Keratinocyte (primary cell): ENCODE data around the gene C2orf80. TPM values are rescaled to one million over a fixed set of nuclear protein-coding genes. Genes with fewer than 3 reads are reported as not detected.
"Not testable (repeated sequence)": the region's sequence is repeated elsewhere in the genome, so short reads cannot be mapped to it uniquely, and the experiment has no call there.

ENCODE experiments used
- DNase-seq: peaks from one replicate; pipeline ENCODE4 v3.0.0-alpha.2; 2011; ENCODE audit warnings: low read depth, missing footprints, low spot score
- FAIRE-seq: peaks from 2 replicates; lab custom pipeline; 2011; peaks lifted over from hg19 to GRCh38; lab: Jason Lieb, UNC
- H2AFZ ChIP-seq: 2 replicates; pipeline ENCODE4 v1.6.0; 2012; ENCODE audit warnings: low read length, control low read depth, inconsistent platforms; ENCODE audit not compliant: control insufficient read depth
- H3K27ac ChIP-seq: 2 replicates; pipeline ENCODE4 v1.5.1; 2011; ENCODE audit warnings: low read length; ENCODE audit not compliant: control insufficient read depth, insufficient read depth
- H3K27me3 ChIP-seq: 3 replicates; pipeline ENCODE4 v1.6.0; 2011; ENCODE audit warnings: low read length; ENCODE audit not compliant: control insufficient read depth, insufficient read depth; ENCODE audit errors: extremely low read depth
- H3K36me3 ChIP-seq, 2 experiments: 2 replicates in 1 of 2; 3 replicates in 1 of 2; pipeline ENCODE4 v1.5.1; 2011; ENCODE audit warnings: low read length in 2 of 2, mild to moderate bottlenecking in 1 of 2; ENCODE audit not compliant: control insufficient read depth in 2 of 2, insufficient read depth in 2 of 2; ENCODE audit errors: extremely low read depth in 1 of 2
- H3K4me1 ChIP-seq: 3 replicates; pipeline ENCODE4 v1.5.1; 2011; ENCODE audit warnings: low read length; ENCODE audit not compliant: control insufficient read depth, insufficient read depth; ENCODE audit errors: extremely low read depth
- H3K4me2 ChIP-seq: 3 replicates; pipeline ENCODE4 v1.6.0; 2011; ENCODE audit warnings: low read depth, low read length; ENCODE audit not compliant: control insufficient read depth, insufficient read depth; ENCODE audit errors: extremely low read depth
- H3K4me3 ChIP-seq, 3 experiments: fragments of 200-600 bp in 1 of 3; sonication (generic) in 1 of 3; 2 replicates in 2 of 3; 3 replicates in 1 of 3; pipeline ENCODE4 v1.5.1; 2011 to 2016; ENCODE audit warnings: low read length in 3 of 3, mild to moderate bottlenecking in 3 of 3, control low read depth in 2 of 3, inconsistent platforms in 1 of 3, low read depth in 1 of 3, mixed read lengths in 1 of 3, mixed run types in 1 of 3, moderate library complexity in 1 of 3; ENCODE audit not compliant: control insufficient read depth in 2 of 3, insufficient read depth in 2 of 3; ENCODE audit errors: extremely low read depth in 1 of 3
- H3K79me2 ChIP-seq: 2 replicates; pipeline ENCODE4 v1.6.0; 2012; ENCODE audit warnings: low read length; ENCODE audit not compliant: control insufficient read depth, insufficient read depth
- H3K9ac ChIP-seq: 3 replicates; pipeline ENCODE4 v1.6.0; 2011; ENCODE audit warnings: low read length; ENCODE audit not compliant: control insufficient read depth, insufficient read depth; ENCODE audit errors: extremely low read depth
- H3K9me1 ChIP-seq: 3 replicates; pipeline ENCODE4 v1.6.0; 2011; ENCODE audit warnings: low read length; ENCODE audit not compliant: control insufficient read depth, insufficient read depth; ENCODE audit errors: extremely low read depth
- H3K9me3 ChIP-seq: 2 replicates; pipeline ENCODE4 v1.5.1; 2012; ENCODE audit warnings: low read depth, low read length; ENCODE audit not compliant: control insufficient read depth
- H4K20me1 ChIP-seq: 3 replicates; pipeline ENCODE4 v1.6.0; 2011; ENCODE audit warnings: low read length; ENCODE audit not compliant: control insufficient read depth, insufficient read depth; ENCODE audit errors: extremely low read depth
- EZH2 ChIP-seq: IDR thresholded peaks from one replicate; pipeline ENCODE4 v1.6.1; 2012; ENCODE audit warnings: inconsistent platforms, mild to moderate bottlenecking, low read length, moderate library complexity
- dilution Hi-C: fragments of 300-500 bp; cut with MboI; formaldehyde crosslinking; loops from one replicate; pipeline ENCODE4 v1.7.0; 2020; ENCODE audit warnings: low sequenced_read_pairs; ENCODE audit not compliant: extremely low pct_ligation_motif_present
- polyA plus RNA-seq, 5 experiments: library from polyadenylated mRNA; depleted of rRNA in 3 of 5; stranded (reverse) in 3 of 5; stranded (forward) in 1 of 5; unstranded in 1 of 5; fragments of >200 nt; gene quantifications; 1 replicate in 1 of 5; 2 replicates in 3 of 5; 3 replicates in 1 of 5; pipeline versions ENCODE4 v1.2.1 to v1.2.3, GENCODE V29; 2011 to 2012; ENCODE audit warnings: missing spikeins in 2 of 5, low read depth in 1 of 5, low replicate concordance in 1 of 5
- TF ChIP-seq, protein P1 (sequence below), 3 experiments: IDR thresholded peaks in 1 of 3; conservative IDR thresholded peaks in 1 of 3; optimal IDR thresholded peaks in 1 of 3; 2 replicates in 2 of 3; 3 replicates in 1 of 3; pipeline versions ENCODE3 to v1.5.1; 2011; ENCODE audit warnings: low read length in 3 of 3, mild to moderate bottlenecking in 3 of 3, moderate library complexity in 2 of 3, control low read depth in 1 of 3, inconsistent platforms in 1 of 3; ENCODE audit not compliant: insufficient read depth in 2 of 3; ENCODE audit errors: extremely low read depth in 1 of 3

Gene C2orf80
- polyA plus RNA-seq, 1 donor (not counting 4 experiments of a cell fraction or from before 2014, with no cell fraction given) = not detected

- no peak for TF ChIP-seq EZH2
- TF ChIP-seq, protein P1, sequence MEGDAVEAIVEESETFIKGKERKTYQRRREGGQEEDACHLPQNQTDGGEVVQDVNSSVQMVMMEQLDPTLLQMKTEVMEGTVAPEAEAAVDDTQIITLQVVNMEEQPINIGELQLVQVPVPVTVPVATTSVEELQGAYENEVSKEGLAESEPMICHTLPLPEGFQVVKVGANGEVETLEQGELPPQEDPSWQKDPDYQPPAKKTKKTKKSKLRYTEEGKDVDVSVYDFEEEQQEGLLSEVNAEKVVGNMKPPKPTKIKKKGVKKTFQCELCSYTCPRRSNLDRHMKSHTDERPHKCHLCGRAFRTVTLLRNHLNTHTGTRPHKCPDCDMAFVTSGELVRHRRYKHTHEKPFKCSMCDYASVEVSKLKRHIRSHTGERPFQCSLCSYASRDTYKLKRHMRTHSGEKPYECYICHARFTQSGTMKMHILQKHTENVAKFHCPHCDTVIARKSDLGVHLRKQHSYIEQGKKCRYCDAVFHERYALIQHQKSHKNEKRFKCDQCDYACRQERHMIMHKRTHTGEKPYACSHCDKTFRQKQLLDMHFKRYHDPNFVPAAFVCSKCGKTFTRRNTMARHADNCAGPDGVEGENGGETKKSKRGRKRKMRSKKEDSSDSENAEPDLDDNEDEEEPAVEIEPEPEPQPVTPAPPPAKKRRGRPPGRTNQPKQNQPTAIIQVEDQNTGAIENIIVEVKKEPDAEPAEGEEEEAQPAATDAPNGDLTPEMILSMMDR (optimal IDR thresholded peaks at IDR 0.05 in 1 of 3, IDR thresholded peaks at IDR 0.05 in 1 of 3, conservative IDR thresholded peaks at IDR 0.05 in 1 of 3; ENCODE audit: extremely low read depth in 1 of 3, insufficient read depth in 2 of 3, low read length in 3 of 3) = no peak
- Histone ChIP-seq H3K9me3 (no peaks in the 10 kb centered on the region), H3K27me3 (peaks cover 12% of the 10 kb centered on the region), H3K4me2 (no peak overlapping the region), H3K79me2 (no peaks in the 10 kb centered on the region), H3K27ac (no peak overlapping the region), H4K20me1 (no peaks in the 10 kb centered on the region), H2AFZ (no peak overlapping the region), H3K4me3 (no peak overlapping the region), H3K9me1 (no peaks in the 10 kb centered on the region), H3K9ac (no peak overlapping the region), H3K4me1 (peaks cover 8% of the 10 kb centered on the region), H3K36me3 (no peaks in the 10 kb centered on the region)
- dilution Hi-C loops = no loop called here
- no peak for DNase-seq
- FAIRE-seq = no peak
These were observed 62.7 kb downstream of the C2orf80 start for GRCh38 chr2:208127090-208127489.

DNA sequence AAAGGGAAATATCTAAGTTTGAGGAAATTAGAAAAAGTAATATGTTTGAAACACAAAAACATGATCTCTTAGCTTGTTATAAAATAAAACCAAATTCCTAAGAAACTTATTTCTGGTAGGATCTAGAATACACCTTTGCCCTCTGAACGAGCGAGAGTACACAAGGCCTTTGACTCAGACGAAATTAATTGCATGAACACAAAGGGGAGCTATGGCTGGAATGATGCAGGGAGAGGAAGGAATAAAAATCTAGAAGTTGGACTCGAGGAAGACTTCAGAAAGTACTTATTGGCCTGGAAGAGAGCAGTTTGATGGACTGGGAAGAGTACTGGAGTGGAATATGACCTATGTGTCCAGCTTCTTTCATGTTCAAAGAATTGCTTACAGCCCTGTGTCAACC lies 64.6 kb downstream of the C2orf80 start:
- Histone ChIP-seq H3K9me1 (no peaks in the 10 kb centered on the region), H3K9ac (no peak overlapping the region), H3K27ac (no peak overlapping the region), H2AFZ (no peak overlapping the region), H3K79me2 (no peaks in the 10 kb centered on the region), H3K4me3 (no peak overlapping the region), H3K27me3 (peaks cover 12% of the 10 kb centered on the region), H3K9me3 (no peaks in the 10 kb centered on the region), H3K36me3 (no peaks in the 10 kb centered on the region), H3K4me2 (no peak overlapping the region), H4K20me1 (no peaks in the 10 kb centered on the region), H3K4me1 (peaks cover 7% of the 10 kb centered on the region)
- no peak for FAIRE-seq
- dilution Hi-C loops = no loop called here
- TF ChIP-seq, protein P1 (optimal IDR thresholded peaks at IDR 0.05 in 1 of 3, IDR thresholded peaks at IDR 0.05 in 1 of 3, conservative IDR thresholded peaks at IDR 0.05 in 1 of 3; ENCODE audit: extremely low read depth in 1 of 3, insufficient read depth in 2 of 3, low read length in 3 of 3) = no peak
- TF ChIP-seq EZH2 = no peak
- no peak for DNase-seq

DNA sequence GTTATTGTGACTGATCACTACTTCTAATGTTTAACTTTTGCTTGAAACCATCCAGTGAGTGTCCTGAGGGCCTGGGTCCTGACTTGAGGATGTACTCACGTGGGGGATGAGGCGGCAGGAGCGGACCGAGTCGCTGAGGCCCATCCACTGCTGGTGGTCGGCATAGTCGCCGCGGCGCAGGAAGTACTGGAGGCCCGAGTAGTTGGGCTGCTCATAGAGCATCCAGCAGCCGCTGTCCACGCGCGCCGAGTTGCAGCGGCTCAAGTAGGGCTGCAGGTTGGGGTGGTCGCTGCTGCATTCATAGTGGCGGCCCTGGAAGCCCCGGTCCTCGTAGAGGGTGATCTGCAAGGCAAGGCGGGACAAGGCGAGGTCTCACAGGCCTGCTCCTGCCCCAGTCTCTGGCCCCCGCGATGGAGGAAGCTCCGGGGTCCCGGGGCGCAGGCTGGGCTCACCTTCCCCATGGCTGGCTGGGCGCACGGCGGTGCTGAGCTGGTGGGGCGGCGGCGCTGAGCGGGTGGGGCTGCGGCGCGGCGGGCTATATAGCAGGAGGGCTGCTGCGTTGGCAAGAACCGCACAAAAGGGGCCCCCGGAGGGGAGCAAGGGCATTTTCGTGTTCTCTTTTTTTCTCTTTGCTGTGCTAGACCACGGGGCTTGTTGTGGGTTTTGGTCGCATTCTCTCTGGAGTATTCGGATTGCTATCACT lies 65.7 kb downstream of the C2orf80 start, which contains the start of gene CRYGD:
Gene CRYGD (minus strand): TSS at position 512 of the 703 bp plus-strand sequence. CDS start 51 bp downstream, at position 461.
- H3K27ac ChIP-seq, H3K9me1 ChIP-seq, FAIRE-seq, DNase-seq, H3K4me3 ChIP-seq, H4K20me1 ChIP-seq, H3K36me3 ChIP-seq, dilution Hi-C loops, H3K4me1 ChIP-seq, H2AFZ ChIP-seq, H3K9ac ChIP-seq, H3K79me2 ChIP-seq, H3K9me3 ChIP-seq: not testable (repeated sequence)
- H3K4me2 ChIP-seq = peak within 1 kb of the TSS; percentile 41
- peaks cover 12% of the 10 kb centered on the region for H3K27me3 ChIP-seq
